ENCODE data around the gene MYBPC2. TPM values are rescaled to one million over a fixed set of nuclear protein-coding genes. Genes with fewer than 3 reads are reported as not detected.

MYBPC2 gene
- total RNA-seq, 1 experiment from 2014 or later: not detected

DNA sequence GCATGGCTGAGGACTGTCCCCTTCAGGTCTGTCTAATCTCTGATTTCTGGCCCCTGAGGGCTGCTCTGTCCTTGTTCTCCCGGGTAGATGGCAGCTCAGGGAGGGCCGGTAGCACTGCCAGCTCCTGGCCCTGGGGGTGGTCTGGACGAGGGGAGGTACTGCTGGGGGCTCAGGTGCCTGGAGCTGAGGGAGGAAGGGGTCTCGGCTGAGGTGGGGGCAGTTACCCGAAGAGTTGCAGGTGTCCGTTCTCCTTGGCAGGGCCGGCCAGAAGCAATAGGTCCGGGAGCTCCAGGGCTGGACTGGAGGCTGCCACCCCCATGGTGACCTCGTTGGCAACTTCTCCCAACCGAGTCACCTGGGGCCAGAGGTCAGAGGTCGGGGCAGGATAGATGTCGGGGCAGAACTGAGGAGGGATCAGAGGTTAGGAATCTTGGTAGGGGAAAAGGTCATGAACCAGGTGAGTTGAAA lies 42.4 kb downstream of the MYBPC2 start:
- Mint-ChIP-seq H3K27ac (ENCODE audit: low read depth, unreplicated experiment) (no peak overlapping the region), H3K9me3 (ENCODE audit: unreplicated experiment) (no peaks in the 10 kb centered on the region)
- CTCF ChIA-PET: interaction anchor here (0.6 kb wide), 1 partner anchor 12 kb away, joined by 3 read pairs; no protein-coding TSS in a partner anchor

DNA sequence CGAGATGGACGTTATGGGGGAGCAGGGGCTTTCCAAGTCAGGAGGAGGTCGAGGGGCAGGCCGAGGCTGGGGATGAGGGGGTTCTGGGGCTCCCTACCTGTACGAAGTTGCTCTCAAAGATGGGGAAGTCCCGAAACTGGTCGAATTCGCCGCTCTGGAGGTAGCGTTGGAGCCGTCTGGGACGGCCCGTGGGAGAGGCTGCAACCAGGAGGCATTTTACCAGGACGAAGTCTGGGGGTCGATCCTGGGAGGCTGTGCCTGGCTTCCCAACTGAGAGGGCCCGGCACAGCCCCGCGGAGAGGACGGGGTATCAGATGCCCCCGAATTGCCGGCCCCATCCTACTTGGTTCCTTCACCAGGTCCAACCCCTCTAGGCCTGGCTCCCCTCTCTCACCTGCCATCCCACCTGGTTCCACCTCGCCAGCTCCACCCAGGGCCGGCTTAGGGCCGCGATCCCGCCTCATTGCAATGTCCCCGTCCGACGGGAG lies 43.1 kb downstream of the MYBPC2 start:
- POLR2A ChIA-PET: interaction anchor here (1.5 kb wide), 1 partner anchor 92 kb away, joined by 6 read pairs; the partner anchor contains the start of gene POLD1
- Mint-ChIP-seq H3K36me3 (ENCODE audit: insufficient read depth, unreplicated experiment) (peaks cover 34% of the 10 kb centered on the region), H3K27me3 (ENCODE audit: insufficient read depth, unreplicated experiment) (no peaks in the 10 kb centered on the region), H3K27ac (ENCODE audit: low read depth, unreplicated experiment) (no peak overlapping the region), H3K4me1 (ENCODE audit: insufficient read depth, unreplicated experiment) (peaks cover 13% of the 10 kb centered on the region), H3K9me3 (ENCODE audit: unreplicated experiment) (no peaks in the 10 kb centered on the region), H3K4me3 (ENCODE audit: unreplicated experiment) (peak overlapping the region; percentile 99)
- intact Hi-C loops (cut with micrococcal nuclease): loop anchor here (1.0 kb wide), 2 partner anchors 36 to 91 kb away; partner anchors contain the start of genes JOSD2 and POLD1
- TF ChIP-seq, protein P1, sequence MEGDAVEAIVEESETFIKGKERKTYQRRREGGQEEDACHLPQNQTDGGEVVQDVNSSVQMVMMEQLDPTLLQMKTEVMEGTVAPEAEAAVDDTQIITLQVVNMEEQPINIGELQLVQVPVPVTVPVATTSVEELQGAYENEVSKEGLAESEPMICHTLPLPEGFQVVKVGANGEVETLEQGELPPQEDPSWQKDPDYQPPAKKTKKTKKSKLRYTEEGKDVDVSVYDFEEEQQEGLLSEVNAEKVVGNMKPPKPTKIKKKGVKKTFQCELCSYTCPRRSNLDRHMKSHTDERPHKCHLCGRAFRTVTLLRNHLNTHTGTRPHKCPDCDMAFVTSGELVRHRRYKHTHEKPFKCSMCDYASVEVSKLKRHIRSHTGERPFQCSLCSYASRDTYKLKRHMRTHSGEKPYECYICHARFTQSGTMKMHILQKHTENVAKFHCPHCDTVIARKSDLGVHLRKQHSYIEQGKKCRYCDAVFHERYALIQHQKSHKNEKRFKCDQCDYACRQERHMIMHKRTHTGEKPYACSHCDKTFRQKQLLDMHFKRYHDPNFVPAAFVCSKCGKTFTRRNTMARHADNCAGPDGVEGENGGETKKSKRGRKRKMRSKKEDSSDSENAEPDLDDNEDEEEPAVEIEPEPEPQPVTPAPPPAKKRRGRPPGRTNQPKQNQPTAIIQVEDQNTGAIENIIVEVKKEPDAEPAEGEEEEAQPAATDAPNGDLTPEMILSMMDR (IDR thresholded peaks at IDR 0.05; ENCODE audit: unreplicated experiment): no peak
- DNase-seq (ENCODE audit: unreplicated experiment): no peak
- no TSS peak for BruUV-seq (replicated peaks)
- CTCF ChIA-PET: no interaction called here

More for the DNA sequence above, 42.4 kb downstream of the MYBPC2 start:
- intact Hi-C loops (cut with micrococcal nuclease): no loop called here
- POLR2A ChIA-PET: no interaction called here
- no peaks in the 10 kb centered on the region for H3K27me3 Mint-ChIP-seq (ENCODE audit: insufficient read depth, unreplicated experiment)
- TF ChIP-seq, protein P1 (IDR thresholded peaks at IDR 0.05; ENCODE audit: unreplicated experiment): no peak
- H3K4me3 Mint-ChIP-seq (ENCODE audit: unreplicated experiment): peak overlapping the region; percentile 99
- peaks cover 30% of the 10 kb centered on the region for H3K36me3 Mint-ChIP-seq (ENCODE audit: insufficient read depth, unreplicated experiment)
- no peak for DNase-seq (ENCODE audit: unreplicated experiment)
- H3K4me1 Mint-ChIP-seq (ENCODE audit: insufficient read depth, unreplicated experiment): peaks cover 13% of the 10 kb centered on the region
- no TSS peak for BruUV-seq (replicated peaks)

DNA sequence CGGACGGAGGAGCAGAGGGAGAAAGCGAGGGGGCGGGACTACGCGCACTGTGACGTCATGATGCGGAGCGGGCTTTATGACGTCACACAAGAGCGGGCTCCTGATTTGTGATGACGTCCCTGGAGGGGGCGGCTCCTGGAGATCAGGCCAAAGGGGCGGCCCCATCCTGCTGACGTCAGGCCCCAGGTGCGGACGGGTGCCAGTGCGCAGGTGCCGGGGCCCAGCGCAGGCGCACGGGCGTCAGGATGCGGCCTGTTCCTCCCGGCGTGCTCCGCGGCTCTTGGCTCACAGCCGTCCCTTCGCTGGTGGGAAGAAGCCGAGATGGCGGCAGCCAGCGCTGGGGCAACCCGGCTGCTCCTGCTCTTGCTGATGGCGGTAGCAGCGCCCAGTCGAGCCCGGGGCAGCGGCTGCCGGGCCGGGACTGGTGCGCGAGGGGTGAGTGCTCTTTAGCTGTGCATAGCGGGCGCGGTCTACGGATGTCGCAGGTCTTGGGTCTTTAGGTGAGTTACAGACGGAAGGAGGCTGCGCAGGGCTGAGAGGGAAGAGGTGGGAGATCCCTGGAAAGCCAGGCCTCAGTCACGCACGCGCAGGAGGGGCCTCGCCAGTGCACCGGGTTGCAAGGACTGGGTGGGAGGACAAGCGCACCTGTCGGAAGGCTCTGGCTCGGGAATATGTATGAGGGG lies 43.7 kb downstream of the MYBPC2 start, which contains the start of the genes EMC10 and GARIN5A:
Gene EMC10 (plus strand): TSS at position 284 of the 683 bp plus-strand sequence. CDS start 38 bp downstream, at position 322.
Gene GARIN5A (minus strand): TSS at position 625 of the 683 bp plus-strand sequence. CDS start 460 bp downstream, at position 165.
- DNase-seq (ENCODE audit: unreplicated experiment): peak; percentile 89
- peak within 1 kb of the TSS; percentile 99 for H3K4me3 Mint-ChIP-seq (ENCODE audit: unreplicated experiment)
- H3K36me3 Mint-ChIP-seq (ENCODE audit: insufficient read depth, unreplicated experiment): peaks cover 37% of the 10 kb centered on the region
- no peaks in the 10 kb centered on the region for H3K9me3 Mint-ChIP-seq (ENCODE audit: unreplicated experiment)
- ChIA-PET CTCF (interaction anchor here (0.6 kb wide), 1 partner anchor 918 kb away, joined by 3 read pairs; no protein-coding TSS in a partner anchor), POLR2A (interaction anchor here (1.5 kb wide), 1 partner anchor 92 kb away, joined by 6 read pairs; the partner anchor contains the start of gene POLD1)
- peak within 1 kb of the TSS; percentile 88 for H3K27ac Mint-ChIP-seq (ENCODE audit: low read depth, unreplicated experiment)
- BruUV-seq (replicated peaks): TSS peak; percentile 43
- peaks cover 13% of the 10 kb centered on the region for H3K4me1 Mint-ChIP-seq (ENCODE audit: insufficient read depth, unreplicated experiment)
- H3K27me3 Mint-ChIP-seq (ENCODE audit: insufficient read depth, unreplicated experiment): no peaks in the 10 kb centered on the region
- intact Hi-C loops (cut with micrococcal nuclease): loop anchor here (1.0 kb wide), 2 partner anchors 35 to 92 kb away; partner anchors contain the start of genes JOSD2 and POLD1
- TF ChIP-seq, protein P1 (IDR thresholded peaks at IDR 0.05; ENCODE audit: unreplicated experiment): no peak

DNA sequence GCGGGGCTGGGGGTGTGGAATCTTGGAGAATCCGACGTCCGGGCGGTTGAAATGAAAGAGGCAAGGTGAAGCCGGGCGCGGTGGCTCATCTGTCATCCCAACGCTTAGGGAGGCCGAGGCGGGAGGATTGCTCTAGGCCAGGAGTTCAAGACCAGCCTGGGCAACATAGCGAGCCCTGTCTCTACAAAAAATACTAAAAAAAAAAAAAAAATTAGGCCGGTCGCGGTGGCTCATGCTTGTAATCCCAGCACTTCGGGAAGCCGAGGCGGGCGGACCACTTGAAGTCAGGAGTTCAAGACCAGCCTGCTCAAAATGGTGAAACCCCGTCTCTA lies 44.2 kb downstream of the MYBPC2 start:
- intact Hi-C loops (cut with micrococcal nuclease): loop anchor here (1.0 kb wide), 2 partner anchors 34 to 93 kb away; partner anchors contain the start of genes JOSD2 and POLD1
- POLR2A ChIA-PET: interaction anchor here (0.6 to 1.5 kb wide), 2 partner anchors 93 to 119 kb away, joined by 4 to 6 read pairs; partner anchors contain the start of gene POLD1

More for the DNA sequence above, 44.2 kb downstream of the MYBPC2 start:
- Mint-ChIP-seq H3K9me3 (ENCODE audit: unreplicated experiment) (no peaks in the 10 kb centered on the region), H3K4me3 (ENCODE audit: unreplicated experiment) (peak overlapping the region; percentile 99), H3K27me3 (ENCODE audit: insufficient read depth, unreplicated experiment) (no peaks in the 10 kb centered on the region), H3K27ac (ENCODE audit: low read depth, unreplicated experiment) (peak overlapping the region; percentile 88), H3K36me3 (ENCODE audit: insufficient read depth, unreplicated experiment) (peaks cover 37% of the 10 kb centered on the region), H3K4me1 (ENCODE audit: insufficient read depth, unreplicated experiment) (peaks cover 13% of the 10 kb centered on the region)
- CTCF ChIA-PET: interaction anchor here (0.6 kb wide), 3 partner anchors 17 to 918 kb away, joined by 3 read pairs; no protein-coding TSS in a partner anchor
- TF ChIP-seq, protein P1 (IDR thresholded peaks at IDR 0.05; ENCODE audit: unreplicated experiment): no peak
- TSS peak; percentile 67 for BruUV-seq (replicated peaks)
- DNase-seq (ENCODE audit: unreplicated experiment): no peak

All from MCF 10A (cell line).